ENCODE results near the gene CHAF1A. TPM values are rescaled to one million over a fixed set of nuclear protein-coding genes. Genes with fewer than 3 reads are reported as not detected.

Gene CHAF1A
- total and polyA plus RNA-seq, 2 of the 8 experiments (the other 6 are each of a cell fraction or from before 2014, with no cell fraction given): 122 to 147 TPM

GRCh38 chr19:4436231-4436630 is 33.8 kb downstream of the CHAF1A start:
- no peaks in the 10 kb centered on the region for H3K4me1 ChIP-seq (replicated peaks in 1 of 4; ENCODE audit: control insufficient read depth in 3 of 4, insufficient read depth in 4 of 4, low read length in 3 of 4)
- ChIA-PET CTCF (ENCODE audit: partially characterized antibody) (interaction anchor here (1.3 to 2.2 kb wide), 3 partner anchors 8 to 89 kb away, joined by 3 to 6 read pairs (median 4); no protein-coding TSS in a partner anchor), POLR2A (ENCODE audit: partially characterized antibody) (interaction anchor here (1.1 to 58.1 kb wide), 3 partner anchors 2 to 74 kb away, joined by 3 to 1590 read pairs (median 1590); partner anchors contain the start of genes CHAF1A, SH3GL1 and UBXN6)
- H2BK120ac ChIP-seq (replicated peaks; ENCODE audit: low read depth, low read length): no peak overlapping the region
- H4K20me1 ChIP-seq (replicated peaks in 1 of 2; ENCODE audit: control insufficient read depth in 1 of 2, insufficient read depth in 2 of 2, low read length in 2 of 2): peaks cover 18 to 34% of the 10 kb centered on the region in 2 experiments
- H4K5ac ChIP-seq (ENCODE audit: insufficient read length, low read depth, low read length): no peak overlapping the region
- H3K9ac ChIP-seq (replicated peaks in 1 of 4; ENCODE audit: extremely low read depth in 1 of 4, low read depth in 3 of 4, low read length in 3 of 4): no peak overlapping the region
- 94% methylated on average over 7 of the region's 7 CpGs; no CpG with 5 or more reads in 1 of the 2 experiments for WGBS, 2 experiments (ENCODE audit: extremely low coverage in 1 of 2, insufficient coverage in 1 of 2, insufficient read length in 1 of 2, insufficient replicate concordance in 2 of 2, low coverage in 1 of 2, low lambda C conversion rate in 2 of 2, missing lambda C conversion rate in 1 of 2)
- no peak overlapping the region for H3K27ac ChIP-seq (ENCODE audit: low read depth, low read length)
- H3K27me3 ChIP-seq (replicated peaks in 1 of 4; ENCODE audit: control insufficient read depth in 3 of 4, extremely low read depth in 1 of 4, insufficient read depth in 3 of 4, low read length in 3 of 4): no peaks in the 10 kb centered on the region
- H2BK5ac ChIP-seq (ENCODE audit: low read depth, low read length): no peak overlapping the region
- DNase-seq (ENCODE audit: low read depth in 1 of 2, low spot score in 2 of 2): no peak
- no peaks in the 10 kb centered on the region for H3K23me2 ChIP-seq (ENCODE audit: low read depth, low read length)
- H3K4me3 ChIP-seq (ENCODE audit: extremely low read depth in 1 of 4, insufficient read depth in 2 of 4, low read depth in 3 of 4, low read length in 4 of 4): no peak overlapping the region
- H3K18ac ChIP-seq (ENCODE audit: extremely low read depth, low read length): no peak overlapping the region
- H2BK12ac ChIP-seq (ENCODE audit: low read depth, low read length): no peak overlapping the region
- peaks cover 53 to 81% (median 71%) of the 10 kb centered on the region in 4 experiments for H3K36me3 ChIP-seq (ENCODE audit: control insufficient read depth in 2 of 4, insufficient read depth in 4 of 4, low read length in 3 of 4)
- H2AK5ac ChIP-seq (ENCODE audit: low read depth, low read length): no peak overlapping the region
- no peak for FAIRE-seq
- no peak for TF ChIP-seq RBBP5 (IDR thresholded peaks at IDR 0.05; ENCODE audit: borderline replicate concordance, low read depth, low read length)
- TF ChIP-seq RFX5 (IDR thresholded peaks at IDR 0.05; ENCODE audit: borderline replicate concordance, low read depth, low read length): no peak
- no peak for TF ChIP-seq EGR1 (IDR thresholded peaks at IDR 0.05; ENCODE audit: borderline replicate concordance, low read depth, low read length)
- no peak for TF ChIP-seq ATF3 (IDR thresholded peaks at IDR 0.05; ENCODE audit: insufficient read depth, low read depth, low read length)
- TF ChIP-seq BCL11A (IDR thresholded peaks at IDR 0.05; ENCODE audit: low read depth in 2 of 2, low read length in 2 of 2): no peak
- no peak for TF ChIP-seq SAP30 (IDR thresholded peaks at IDR 0.05; ENCODE audit: insufficient read depth, insufficient replicate concordance, low read length)
- no peak for TF ChIP-seq CHD1 (IDR thresholded peaks at IDR 0.05; ENCODE audit: low read depth, low read length)
- TF ChIP-seq RXRA (IDR thresholded peaks at IDR 0.05; ENCODE audit: insufficient read depth, low read depth, low read length): no peak
- TF ChIP-seq FOSL1 (IDR thresholded peaks at IDR 0.05; ENCODE audit: insufficient read depth, low read depth, low read length): no peak
- no peak overlapping the region for H4K8ac ChIP-seq (ENCODE audit: extremely low read depth, insufficient read depth, low read length)
- H3K9me3 ChIP-seq (ENCODE audit: insufficient read depth in 2 of 2, low read depth in 1 of 2, low read length in 1 of 2): no peaks in the 10 kb centered on the region
- peaks cover 16% of the 10 kb centered on the region for H3K79me1 ChIP-seq (ENCODE audit: low read depth, low read length)
- no peak overlapping the region for H3K23ac ChIP-seq (ENCODE audit: insufficient read length)
- no peak overlapping the region for H2AFZ ChIP-seq (ENCODE audit: low read length)
- H3K56ac ChIP-seq (replicated peaks; ENCODE audit: insufficient read length, low read depth, low read length): no peak overlapping the region
- no peak overlapping the region for H3K4me2 ChIP-seq (ENCODE audit: insufficient read depth in 1 of 2, low read depth in 2 of 2, low read length in 2 of 2)
- H3K4ac ChIP-seq (replicated peaks; ENCODE audit: insufficient read length, low read depth, low read length): no peak overlapping the region
- no peak overlapping the region for H2BK15ac ChIP-seq (ENCODE audit: low read length)
- H2BK20ac ChIP-seq (ENCODE audit: low read length): no peak overlapping the region
- H3K79me2 ChIP-seq (ENCODE audit: control insufficient read depth in 1 of 2, insufficient read depth in 2 of 2, low read length in 2 of 2): peaks cover 0 to 12% of the 10 kb centered on the region in 2 experiments; a peak in 1 of 4 replicates
- H4K91ac ChIP-seq (replicated peaks; ENCODE audit: insufficient read length, low read length): no peak overlapping the region
- H3K14ac ChIP-seq (ENCODE audit: insufficient read length): no peak overlapping the region
